IMR-90 (cell line): ENCODE results near the gene IFT81. TPM values are rescaled to one million over a fixed set of nuclear protein-coding genes. Genes with fewer than 3 reads are reported as not detected.

Source experiments
- ATAC-seq: fragments of 200-7000 bp; cut with Tn5 transposase; 2 replicates; pipeline ENCODE4 v1.9.1; 2020; ENCODE audit warnings: low read depth, mild to moderate bottlenecking, moderate library complexity
- BruUV-seq: library from RNA; stranded (reverse); fragments of 400-500 nt; replicated peaks from 2 replicates; lab custom pipeline; 2021; lab: Mats Ljungman, UMichigan
- CTCF ChIA-PET: fragments of 300-600 bp; formaldehyde crosslinking; extraction: SDS; loops from one replicate; lab custom pipeline; 2021; ENCODE audit warnings: antibody characterized with exemption; lab: Yijun Ruan, JAX
- POLR2A ChIA-PET: fragments of 300-600 bp; sonication (Branson Sonifier 250); formaldehyde crosslinking; loops from one replicate; lab custom pipeline; 2022; ENCODE audit warnings: antibody characterized with exemption; ENCODE audit not compliant: unreplicated experiment; lab: Charles Lee
- DNase-seq: peaks from one replicate; pipeline ENCODE4 v3.0.0; 2013
- H2AFZ ChIP-seq: replicated peaks from 2 replicates; pipeline ENCODE3; 2013; ENCODE audit warnings: low read length, mild to moderate bottlenecking; ENCODE audit not compliant: poor library complexity
- H2AK5ac ChIP-seq: 2 replicates; pipeline ENCODE4 v1.6.1; 2013; ENCODE audit warnings: low read depth, low read length, inconsistent platforms
- H2AK9ac ChIP-seq: replicated peaks from 2 replicates; pipeline ENCODE3; 2013; ENCODE audit warnings: mild to moderate bottlenecking, low read depth, low read length, moderate library complexity; ENCODE audit not compliant: poor library complexity
- H2BK120ac ChIP-seq: 2 replicates; pipeline ENCODE4 v1.6.1; 2013; ENCODE audit warnings: low read depth, low read length, inconsistent platforms
- H2BK15ac ChIP-seq: 3 replicates; pipeline ENCODE4 v1.6.1; 2013; ENCODE audit warnings: low read depth, low read length, inconsistent platforms
- H2BK20ac ChIP-seq: 2 replicates; pipeline ENCODE4 v1.6.1; 2013; ENCODE audit warnings: low read depth, mild to moderate bottlenecking, inconsistent platforms, low read length, moderate library complexity
- H2BK5ac ChIP-seq: 2 replicates; pipeline ENCODE4 v1.6.1; 2013; ENCODE audit warnings: mild to moderate bottlenecking, low read depth, low read length, inconsistent platforms; ENCODE audit not compliant: poor library complexity, severe bottlenecking
- H3K14ac ChIP-seq: replicated peaks from 2 replicates; pipeline ENCODE4 v1.6.1; 2013; ENCODE audit warnings: low read depth, low read length, inconsistent platforms
- H3K18ac ChIP-seq: 2 replicates; pipeline ENCODE4 v1.6.1; 2013; ENCODE audit warnings: low read depth, low read length, control low read depth
- H3K23ac ChIP-seq: 2 replicates; pipeline ENCODE4 v1.6.1; 2013; ENCODE audit warnings: low read depth, low read length, inconsistent platforms
- H3K27ac ChIP-seq: 2 replicates; pipeline ENCODE4 v1.5.1; 2013; ENCODE audit warnings: mild to moderate bottlenecking, control low read depth, low read length; ENCODE audit not compliant: insufficient read depth
- H3K27me3 ChIP-seq: 2 replicates; pipeline ENCODE4 v1.6.1; 2013; ENCODE audit warnings: low read length; ENCODE audit not compliant: control insufficient read depth, insufficient read depth
- H3K36me3 ChIP-seq: 2 replicates; pipeline ENCODE4 v1.6.1; 2013; ENCODE audit warnings: low read length, mixed read lengths; ENCODE audit not compliant: control insufficient read depth, insufficient read depth
- H3K4ac ChIP-seq: 2 replicates; pipeline ENCODE4 v1.6.1; 2013; ENCODE audit warnings: low read depth, low read length, inconsistent platforms
- H3K4me1 ChIP-seq: 2 replicates; pipeline ENCODE4 v1.6.1; 2013; ENCODE audit warnings: low read length, mixed read lengths; ENCODE audit not compliant: control insufficient read depth, insufficient read depth
- H3K4me2 ChIP-seq: 2 replicates; pipeline ENCODE4 v1.6.1; 2013; ENCODE audit warnings: low read depth, mild to moderate bottlenecking, control low read depth, low read length, moderate library complexity
- H3K4me3 ChIP-seq: 2 replicates; pipeline ENCODE4 v1.5.1; 2013; ENCODE audit warnings: low read depth, mild to moderate bottlenecking, control low read depth, low read length, moderate library complexity; ENCODE audit not compliant: insufficient read depth
- H3K56ac ChIP-seq: 2 replicates; pipeline ENCODE4 v1.6.1; 2013; ENCODE audit warnings: low read length, inconsistent platforms; ENCODE audit not compliant: insufficient read depth; ENCODE audit errors: extremely low read depth
- H3K79me1 ChIP-seq, 2 experiments: 2 replicates each; pipeline ENCODE4 v1.6.1; 2013; ENCODE audit warnings: low read length in 2 of 2, inconsistent platforms in 1 of 2, low read depth in 1 of 2
- H3K9ac ChIP-seq: 2 replicates; pipeline ENCODE4 v1.6.1; 2013; ENCODE audit warnings: low read depth, low read length, control low read depth
- H3K9me1 ChIP-seq: 2 replicates; pipeline ENCODE4 v1.6.1; 2013; ENCODE audit warnings: low read length, inconsistent platforms; ENCODE audit not compliant: insufficient read depth
- H3K9me3 ChIP-seq: 2 replicates; pipeline ENCODE4 v1.6.1; 2013; ENCODE audit warnings: low read length; ENCODE audit not compliant: control insufficient read depth, insufficient read depth
- H4K20me1 ChIP-seq: 2 replicates; pipeline ENCODE4 v1.6.1; 2013; ENCODE audit warnings: low read length, inconsistent platforms; ENCODE audit not compliant: insufficient read depth
- H4K5ac ChIP-seq: 2 replicates; pipeline ENCODE4 v1.6.1; 2013; ENCODE audit warnings: mild to moderate bottlenecking, low read depth, low read length, control low read depth
- H4K8ac ChIP-seq, 2 experiments: 2 replicates each; pipeline ENCODE4 v1.6.1; 2013; ENCODE audit warnings: low read depth in 2 of 2, low read length in 2 of 2, control low read depth in 1 of 2, inconsistent platforms in 1 of 2
- H4K91ac ChIP-seq: 2 replicates; pipeline ENCODE4 v1.6.1; 2013; ENCODE audit warnings: low read depth, low read length, inconsistent platforms; ENCODE audit not compliant: insufficient read depth
- BHLHE40 ChIP-seq: fragments of 150-350 bp; IDR thresholded peaks from 2 replicates; pipeline ENCODE4 v1.6.1; 2016; ENCODE audit warnings: mild to moderate bottlenecking, low read depth, low read length
- CHD1 ChIP-seq: IDR thresholded peaks from 2 replicates; pipeline ENCODE4 v1.6.1; 2012; ENCODE audit warnings: low read depth, low read length, improper control_type of control experiment
- FOS ChIP-seq: fragments of 150-350 bp; IDR thresholded peaks from 2 replicates; pipeline ENCODE4 v1.6.1; 2016; ENCODE audit warnings: low read depth, low read length
- MAZ ChIP-seq: IDR thresholded peaks from 2 replicates; pipeline ENCODE4 v1.6.1; 2012; ENCODE audit warnings: low read depth, mild to moderate bottlenecking, low read length, improper control_type of control experiment, moderate library complexity, borderline replicate concordance
- POLR2A ChIP-seq: IDR thresholded peaks from 2 replicates; pipeline ENCODE4 v1.6.1; 2012; ENCODE audit warnings: mild to moderate bottlenecking, low read depth, low read length
- RAD21 ChIP-seq: IDR thresholded peaks from 2 replicates; pipeline ENCODE4 v1.6.1; 2012; ENCODE audit warnings: low read length, improper control_type of control experiment
- RCOR1 ChIP-seq: IDR thresholded peaks from 2 replicates; pipeline ENCODE4 v1.6.1; 2012; ENCODE audit warnings: mild to moderate bottlenecking, low read length, improper control_type of control experiment; ENCODE audit not compliant: insufficient replicate concordance
- RFX5 ChIP-seq: IDR thresholded peaks from 2 replicates; pipeline ENCODE4 v1.8.0; 2012; ENCODE audit warnings: low read depth, mild to moderate bottlenecking, low read length, moderate library complexity
- WGBS, 2 experiments: methylation state at CpG; one replicate each; pipeline versions ENCODE4 v1.1.5 to v1.1.7; 2013; ENCODE audit warnings: missing lambda C conversion rate in 2 of 2; ENCODE audit not compliant: insufficient read length in 1 of 2; ENCODE audit errors: extremely low coverage in 2 of 2; 5-methylcytosine and 5-hydroxymethylcytosine counted together
- dilution Hi-C: fragments of 300-500 bp; cut with HindIII; formaldehyde crosslinking; loops from one replicate; pipeline ENCODE4 v1.14.3; 2018; ENCODE audit warnings: low sequenced_read_pairs; ENCODE audit not compliant: unreplicated experiment
- in situ Hi-C: fragments of 300-500 bp; cut with MboI; formaldehyde crosslinking; loops from 3 replicates; pipeline ENCODE4 v1.14.3; 2019; ENCODE audit warnings: low sequenced_read_pairs, inconsistent platforms, mixed read lengths
- intact Hi-C: fragments of 100-400 bp; cut with micrococcal nuclease; formaldehyde crosslinking; loops from 2 replicates; pipeline ENCODE4 v1.10.0; 2022
- polyA plus RNA-seq, 3 experiments: library from polyadenylated mRNA; depleted of rRNA; stranded (reverse); fragments of >200 nt; gene quantifications; 2 replicates each; pipeline ENCODE4 v1.2.3, GENCODE V29; 2012; ENCODE audit warnings: low replicate concordance in 1 of 3
- total RNA-seq: library from RNA; depleted of rRNA; stranded (reverse); fragments of >200 nt; gene quantifications from 2 replicates; pipeline ENCODE4 v1.2.3, GENCODE V29; 2012
- TF ChIP-seq, protein P1 (sequence below): conservative IDR thresholded peaks from 2 replicates; pipeline ENCODE4 v1.5.1; 2012; ENCODE audit warnings: mild to moderate bottlenecking, low read depth, low read length, improper control_type of control experiment
- TF ChIP-seq, protein P2 (sequence below): fragments of 150-350 bp; IDR thresholded peaks from 2 replicates; pipeline ENCODE4 v1.6.1; 2016; ENCODE audit warnings: low read depth, mild to moderate bottlenecking, low read length, moderate library complexity, borderline replicate concordance
- TF ChIP-seq, protein P3 (sequence below): fragments of 150-350 bp; IDR thresholded peaks from 2 replicates; pipeline ENCODE4 v1.6.1; 2017; ENCODE audit warnings: mild to moderate bottlenecking, antibody characterized with exemption, low read length, low read depth

IFT81 gene
- total and polyA plus RNA-seq, 2 of the 4 experiments (the other 2 are of a cell fraction): 6.1 to 8.1 TPM

DNA sequence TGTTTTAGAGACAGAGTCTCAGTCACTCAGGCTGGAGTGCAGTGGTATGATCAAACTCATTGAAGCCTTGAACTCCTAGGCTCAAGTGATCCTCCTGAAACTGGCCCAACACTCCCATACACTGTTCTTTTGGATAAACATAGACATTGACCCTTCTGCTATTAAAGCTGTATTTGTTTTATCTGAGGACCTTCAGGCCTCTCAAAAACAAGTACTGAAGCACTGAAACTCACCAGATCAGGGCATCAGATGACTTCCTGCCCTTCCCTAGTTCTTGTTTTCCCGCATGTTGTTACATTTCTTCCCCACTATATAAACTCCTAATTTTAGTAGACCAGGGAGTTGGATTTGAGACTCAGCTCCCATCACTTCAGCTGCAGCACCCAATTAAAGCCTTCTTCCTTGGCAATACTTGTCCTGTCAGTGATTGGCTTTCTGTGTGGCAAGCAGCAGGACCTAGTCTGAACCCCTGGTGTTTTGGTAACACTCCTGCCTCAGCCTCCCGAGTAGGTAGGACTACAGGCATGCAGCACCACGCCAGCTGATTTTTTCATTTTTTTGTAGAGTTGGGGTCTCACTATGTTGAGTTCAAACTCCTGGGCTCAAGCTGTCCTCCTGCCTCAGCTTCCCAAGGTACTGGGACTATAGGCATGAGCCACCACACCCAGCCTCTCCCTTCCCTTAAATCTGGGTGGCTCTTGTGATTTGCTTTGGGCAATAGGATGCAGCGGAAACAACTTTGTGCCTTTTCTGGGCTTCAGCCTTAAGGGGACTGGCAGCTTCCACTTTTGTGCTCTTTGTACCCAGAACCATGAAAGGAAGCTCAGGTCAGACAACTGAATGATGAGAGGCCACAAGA is 12.5 kb upstream of the IFT81 start:
- Histone ChIP-seq H3K4me1 (peaks cover 25% of the 10 kb centered on the region), H2AFZ (peak overlapping the region; percentile 58), H3K79me1 (peaks cover 0 to 4% of the 10 kb centered on the region in 2 experiments; a peak in 1 of 4 replicates), H3K14ac (peak overlapping the region; percentile 75; the same call in 1 of the 2 replicates), H2AK5ac (peak overlapping the region; percentile 57), H2BK20ac (peak overlapping the region; percentile 66), H4K8ac (peak overlapping the region in 1 of 2 experiments; percentile 51; a peak in 1 of 4 replicates), H3K4ac (peak overlapping the region; percentile 52; the same call in 1 of the 2 replicates), H3K27ac (no peak overlapping the region), H3K9me3 (peaks cover 4% of the 10 kb centered on the region; the same call in 1 of the 2 replicates), H2BK120ac (peak overlapping the region; percentile 59; the same call in 1 of the 2 replicates), H2AK9ac (no peak overlapping the region), H3K56ac (no peak overlapping the region), H2BK15ac (peak overlapping the region; percentile 65; the same call in 2 of the 3 replicates), H3K4me3 (no peak overlapping the region), H3K9me1 (peaks cover 22% of the 10 kb centered on the region), H3K27me3 (no peaks in the 10 kb centered on the region), H3K23ac (no peak overlapping the region; the same call in 1 of the 2 replicates), H3K18ac (peak overlapping the region; percentile 51; the same call in 1 of the 2 replicates), H3K4me2 (no peak overlapping the region), H2BK5ac (no peak overlapping the region), H3K9ac (no peak overlapping the region), H3K36me3 (no peaks in the 10 kb centered on the region), H4K5ac (peak overlapping the region; percentile 31; the same call in 1 of the 2 replicates), H4K91ac (peak overlapping the region; percentile 11; the same call in 1 of the 2 replicates), H4K20me1 (no peaks in the 10 kb centered on the region)
- DNase-seq (no peak), ATAC-seq (no peak)
- intact Hi-C loops: no loop called here
- TF ChIP-seq, protein P1, sequence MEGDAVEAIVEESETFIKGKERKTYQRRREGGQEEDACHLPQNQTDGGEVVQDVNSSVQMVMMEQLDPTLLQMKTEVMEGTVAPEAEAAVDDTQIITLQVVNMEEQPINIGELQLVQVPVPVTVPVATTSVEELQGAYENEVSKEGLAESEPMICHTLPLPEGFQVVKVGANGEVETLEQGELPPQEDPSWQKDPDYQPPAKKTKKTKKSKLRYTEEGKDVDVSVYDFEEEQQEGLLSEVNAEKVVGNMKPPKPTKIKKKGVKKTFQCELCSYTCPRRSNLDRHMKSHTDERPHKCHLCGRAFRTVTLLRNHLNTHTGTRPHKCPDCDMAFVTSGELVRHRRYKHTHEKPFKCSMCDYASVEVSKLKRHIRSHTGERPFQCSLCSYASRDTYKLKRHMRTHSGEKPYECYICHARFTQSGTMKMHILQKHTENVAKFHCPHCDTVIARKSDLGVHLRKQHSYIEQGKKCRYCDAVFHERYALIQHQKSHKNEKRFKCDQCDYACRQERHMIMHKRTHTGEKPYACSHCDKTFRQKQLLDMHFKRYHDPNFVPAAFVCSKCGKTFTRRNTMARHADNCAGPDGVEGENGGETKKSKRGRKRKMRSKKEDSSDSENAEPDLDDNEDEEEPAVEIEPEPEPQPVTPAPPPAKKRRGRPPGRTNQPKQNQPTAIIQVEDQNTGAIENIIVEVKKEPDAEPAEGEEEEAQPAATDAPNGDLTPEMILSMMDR: no peak
- TF ChIP-seq BHLHE40 (no peak), FOS (no peak), MAZ (no peak), RCOR1 (no peak), POLR2A (no peak), RAD21 (no peak), CHD1 (no peak), RFX5 (no peak)
- TF ChIP-seq, protein P2, sequence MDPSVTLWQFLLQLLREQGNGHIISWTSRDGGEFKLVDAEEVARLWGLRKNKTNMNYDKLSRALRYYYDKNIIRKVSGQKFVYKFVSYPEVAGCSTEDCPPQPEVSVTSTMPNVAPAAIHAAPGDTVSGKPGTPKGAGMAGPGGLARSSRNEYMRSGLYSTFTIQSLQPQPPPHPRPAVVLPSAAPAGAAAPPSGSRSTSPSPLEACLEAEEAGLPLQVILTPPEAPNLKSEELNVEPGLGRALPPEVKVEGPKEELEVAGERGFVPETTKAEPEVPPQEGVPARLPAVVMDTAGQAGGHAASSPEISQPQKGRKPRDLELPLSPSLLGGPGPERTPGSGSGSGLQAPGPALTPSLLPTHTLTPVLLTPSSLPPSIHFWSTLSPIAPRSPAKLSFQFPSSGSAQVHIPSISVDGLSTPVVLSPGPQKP: no peak
- TF ChIP-seq, protein P3, sequence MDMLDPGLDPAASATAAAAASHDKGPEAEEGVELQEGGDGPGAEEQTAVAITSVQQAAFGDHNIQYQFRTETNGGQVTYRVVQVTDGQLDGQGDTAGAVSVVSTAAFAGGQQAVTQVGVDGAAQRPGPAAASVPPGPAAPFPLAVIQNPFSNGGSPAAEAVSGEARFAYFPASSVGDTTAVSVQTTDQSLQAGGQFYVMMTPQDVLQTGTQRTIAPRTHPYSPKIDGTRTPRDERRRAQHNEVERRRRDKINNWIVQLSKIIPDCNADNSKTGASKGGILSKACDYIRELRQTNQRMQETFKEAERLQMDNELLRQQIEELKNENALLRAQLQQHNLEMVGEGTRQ: no peak
- in situ Hi-C loops: no loop called here
- ChIA-PET POLR2A (interaction anchor here (0.6 kb wide), 2 partner anchors 395 to 1257 kb away, joined by 6 to 7 read pairs; no protein-coding TSS in a partner anchor), CTCF (no interaction called here)
- BruUV-seq: no TSS peak
- dilution Hi-C loops: no loop called here
- 100% methylated on average over 1 of the region's 4 CpGs; no CpG with 5 or more reads in 1 of the 2 experiments for WGBS, 2 experiments
